Immature natural killer cell (primary cell): ENCODE data around the gene NEDD4L. TPM values are rescaled to one million over a fixed set of nuclear protein-coding genes. Genes with fewer than 3 reads are reported as not detected.

Experiments used
- DNase-seq, 3 donors: peaks; one replicate each; pipeline ENCODE4 v3.0.0; 2022; ENCODE audit warnings: mixed read lengths in 1 of 3
- H3K27ac Mint-ChIP-seq, 6 donors: one replicate each; pipeline ENCODE4 v1.8.0; 2020; ENCODE audit warnings: mixed read lengths in 6 of 6, mild to moderate bottlenecking in 5 of 6, inconsistent platforms in 4 of 6, moderate library complexity in 3 of 6
- H3K27me3 Mint-ChIP-seq, 3 donors: one replicate each; pipeline ENCODE4 v1.8.0; 2020 to 2021; ENCODE audit warnings: low read depth in 3 of 3, mild to moderate bottlenecking in 3 of 3, mixed read lengths in 3 of 3, moderate library complexity in 3 of 3, inconsistent platforms in 1 of 3
- H3K36me3 Mint-ChIP-seq, 3 donors: one replicate each; pipeline ENCODE4 v1.8.0; 2020; ENCODE audit warnings: mixed read lengths in 3 of 3, inconsistent platforms in 2 of 3, mild to moderate bottlenecking in 2 of 3
- H3K4me1 Mint-ChIP-seq, 2 donors: one replicate each; pipeline ENCODE4 v1.8.0; 2020; ENCODE audit warnings: inconsistent platforms in 2 of 2, mild to moderate bottlenecking in 2 of 2, mixed read lengths in 2 of 2, moderate library complexity in 1 of 2
- H3K4me3 Mint-ChIP-seq, 5 donors: one replicate each; pipeline ENCODE4 v1.8.0; 2020; ENCODE audit warnings: mild to moderate bottlenecking in 5 of 5, mixed read lengths in 5 of 5, inconsistent platforms in 3 of 5, moderate library complexity in 3 of 5
- H3K9me3 Mint-ChIP-seq, 6 donors: one replicate each; pipeline ENCODE4 v1.8.0; 2020; ENCODE audit warnings: mild to moderate bottlenecking in 6 of 6, mixed read lengths in 6 of 6, inconsistent platforms in 4 of 6, moderate library complexity in 3 of 6
- polyA plus RNA-seq, 3 donors: library from polyadenylated mRNA; unstranded; fragments of 300-500 nt; fragmentation: Illumina TruSeq; gene quantifications; one replicate each; pipeline ENCODE4 v1.2.3, GENCODE V29; 2021

The NEDD4L gene
- polyA plus RNA-seq, 3 donors from 2014 or later: 0.62 to 2.2 (median 2.0) TPM

- peaks cover 0 to 4% (median 0%) of the 10 kb centered on the region in 3 donors for H3K27me3 Mint-ChIP-seq
- H3K9me3 Mint-ChIP-seq: no peaks in the 10 kb centered on the region
- no peaks in the 10 kb centered on the region for H3K4me1 Mint-ChIP-seq
- H3K27ac Mint-ChIP-seq: no peak overlapping the region
- no peaks in the 10 kb centered on the region for H3K36me3 Mint-ChIP-seq
- H3K4me3 Mint-ChIP-seq: no peak overlapping the region
- no peak for DNase-seq
Observed at GRCh38 chr18:58243401-58243800, 199.4 kb downstream of the NEDD4L start.

GRCh38 chr18:58247363-58247834, 203.4 kb downstream of the NEDD4L start:
- Mint-ChIP-seq H3K36me3 (no peaks in the 10 kb centered on the region), H3K9me3 (no peaks in the 10 kb centered on the region), H3K4me1 (no peaks in the 10 kb centered on the region), H3K27ac (no peak overlapping the region), H3K27me3 (peaks cover 0 to 2% (median 0%) of the 10 kb centered on the region in 3 donors), H3K4me3 (no peak overlapping the region)
- DNase-seq: no peak

- no peaks in the 10 kb centered on the region for H3K9me3 Mint-ChIP-seq
- no peak overlapping the region for H3K4me3 Mint-ChIP-seq
- H3K27me3 Mint-ChIP-seq: peaks cover 0 to 1% (median 0%) of the 10 kb centered on the region in 3 donors
- H3K4me1 Mint-ChIP-seq: no peaks in the 10 kb centered on the region
- no peak for DNase-seq
- H3K36me3 Mint-ChIP-seq: no peaks in the 10 kb centered on the region
- H3K27ac Mint-ChIP-seq: no peak overlapping the region
Observed at GRCh38 chr18:58249712-58250111, 205.7 kb downstream of the NEDD4L start.

DNA sequence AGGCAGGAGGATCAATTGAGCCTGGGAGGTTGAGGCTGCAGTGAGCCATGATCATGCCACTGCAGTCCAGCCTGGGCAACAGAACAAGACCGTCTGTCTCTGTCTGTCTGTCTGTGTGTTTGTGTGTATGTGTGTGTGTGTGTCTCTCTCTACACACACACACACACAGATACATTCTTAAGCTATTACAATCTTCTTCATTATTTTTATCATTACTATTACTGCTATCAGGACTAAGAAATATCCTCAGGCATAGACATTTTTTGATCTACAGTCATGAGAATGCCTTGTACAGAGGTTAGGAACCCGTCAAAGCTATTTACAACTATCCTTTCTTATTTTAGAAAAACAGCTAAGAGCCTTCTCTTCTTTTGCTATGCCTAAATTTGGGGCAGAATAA, 207.4 kb downstream of the NEDD4L start:
- Mint-ChIP-seq H3K4me3 (no peak overlapping the region), H3K27me3 (peaks cover 0 to 1% (median 0%) of the 10 kb centered on the region in 3 donors), H3K27ac (no peak overlapping the region), H3K9me3 (no peaks in the 10 kb centered on the region), H3K36me3 (no peaks in the 10 kb centered on the region), H3K4me1 (no peaks in the 10 kb centered on the region)
- DNase-seq: no peak

- Mint-ChIP-seq H3K4me1 (no peaks in the 10 kb centered on the region), H3K36me3 (no peaks in the 10 kb centered on the region), H3K27ac (no peak overlapping the region), H3K27me3 (peaks cover 0 to 1% (median 0%) of the 10 kb centered on the region in 3 donors), H3K4me3 (no peak overlapping the region), H3K9me3 (peaks cover 0 to 2% (median 0%) of the 10 kb centered on the region in 6 donors)
- no peak for DNase-seq
Observed at GRCh38 chr18:58252166-58252565, 208.1 kb downstream of the NEDD4L start.

DNA sequence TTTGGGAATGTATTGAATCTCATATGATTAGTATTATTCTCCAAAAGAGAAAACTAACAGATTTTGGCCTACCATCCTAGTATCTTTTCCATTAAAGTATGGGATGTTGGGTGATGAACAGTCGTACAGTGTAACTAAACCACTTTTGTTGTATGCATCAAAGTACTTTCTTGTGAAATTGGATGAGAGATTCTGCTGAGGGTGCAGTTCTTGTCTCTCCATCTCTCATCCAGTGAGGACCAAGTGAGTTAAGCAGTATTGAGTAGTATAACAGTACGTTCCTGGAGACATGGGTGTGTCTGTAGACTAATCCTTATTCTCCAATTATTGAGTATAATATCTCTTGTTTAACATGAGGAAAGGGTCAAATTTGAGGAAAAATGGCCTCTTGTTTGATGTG, 209.3 kb downstream of the NEDD4L start:
- Mint-ChIP-seq H3K27ac (no peak overlapping the region), H3K4me3 (no peak overlapping the region), H3K9me3 (peaks cover 0 to 2% (median 0%) of the 10 kb centered on the region in 6 donors), H3K36me3 (peaks cover 0 to 4% (median 0%) of the 10 kb centered on the region in 3 donors), H3K27me3 (peaks cover 0 to 4% (median 1%) of the 10 kb centered on the region in 3 donors), H3K4me1 (no peaks in the 10 kb centered on the region)
- DNase-seq: no peak

- Mint-ChIP-seq H3K4me1 (no peaks in the 10 kb centered on the region), H3K9me3 (peaks cover 0 to 2% (median 0%) of the 10 kb centered on the region in 6 donors), H3K27ac (no peak overlapping the region), H3K36me3 (peaks cover 0 to 4% (median 0%) of the 10 kb centered on the region in 3 donors), H3K4me3 (no peak overlapping the region), H3K27me3 (peaks cover 0 to 4% (median 1%) of the 10 kb centered on the region in 3 donors)
- no peak for DNase-seq
Observed at GRCh38 chr18:58253871-58254270, 209.8 kb downstream of the NEDD4L start.

DNA sequence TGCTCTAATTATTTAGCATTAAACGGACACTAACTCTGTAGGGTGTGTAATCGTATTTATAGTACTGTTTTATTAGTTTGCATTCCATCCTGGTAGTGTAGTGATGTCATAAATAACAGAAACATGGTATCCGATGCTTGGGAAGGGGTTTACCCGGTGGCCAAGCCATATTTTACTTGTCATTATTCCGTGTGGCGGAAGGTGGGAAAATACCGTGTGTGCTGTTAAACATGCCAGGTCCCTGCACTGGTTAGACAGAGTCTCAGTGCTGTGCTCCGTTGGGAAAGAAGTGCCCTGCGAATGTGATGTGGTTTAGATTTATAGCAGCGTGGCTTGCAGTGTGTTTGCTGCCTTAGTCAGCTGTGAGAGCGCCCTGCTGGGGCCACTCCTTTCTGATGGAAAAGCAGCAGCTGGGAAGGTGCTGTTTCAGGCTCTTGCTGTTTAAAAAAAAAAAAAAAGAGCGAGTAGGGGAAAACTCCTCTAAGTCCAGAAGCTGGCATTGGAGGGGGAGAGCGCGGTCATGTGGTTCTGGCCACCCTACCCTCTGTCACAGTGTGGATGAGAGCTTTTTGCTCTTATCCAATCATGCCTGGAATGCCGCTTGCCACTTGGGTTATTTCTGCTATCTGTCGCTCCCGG, 211.0 kb downstream of the NEDD4L start:
- Mint-ChIP-seq H3K27me3 (peaks cover 0 to 4% (median 1%) of the 10 kb centered on the region in 3 donors), H3K9me3 (peaks cover 0 to 2% (median 0%) of the 10 kb centered on the region in 6 donors), H3K4me3 (no peak overlapping the region), H3K36me3 (peaks cover 0 to 4% (median 0%) of the 10 kb centered on the region in 3 donors), H3K27ac (no peak overlapping the region), H3K4me1 (no peaks in the 10 kb centered on the region)
- DNase-seq: no peak

DNA sequence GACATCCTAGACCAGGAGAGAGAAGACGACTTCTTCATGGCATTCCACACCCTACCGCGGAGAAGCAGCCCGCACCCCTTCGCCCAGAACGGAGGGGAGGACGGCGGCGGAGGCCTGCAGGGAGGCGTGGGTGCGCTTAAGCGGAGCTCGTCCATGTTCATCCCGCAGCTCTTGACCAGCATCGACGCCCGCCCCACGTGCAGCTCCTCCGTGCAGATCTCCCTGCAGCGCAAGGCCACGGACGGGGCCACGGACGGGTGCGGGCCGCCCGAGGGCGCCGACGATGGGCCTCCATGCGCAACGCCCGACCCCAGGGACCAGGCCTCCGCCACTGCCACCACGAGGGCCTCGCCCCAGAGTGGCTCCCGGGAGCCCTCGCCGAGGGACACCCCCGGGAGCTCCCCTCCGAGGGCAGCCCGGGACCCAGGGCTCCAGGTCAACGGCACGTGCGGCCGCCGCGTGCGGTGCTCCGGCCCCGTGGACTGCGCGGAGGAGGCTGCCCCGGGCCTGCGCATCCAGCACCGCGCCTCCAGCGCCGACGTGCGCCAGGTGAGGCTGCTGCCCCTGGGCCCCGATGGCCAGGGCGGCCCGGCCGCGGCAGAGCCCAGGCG, 211.8 kb downstream of the NEDD4L start:
- peaks cover 0 to 4% (median 0%) of the 10 kb centered on the region in 3 donors for H3K36me3 Mint-ChIP-seq
- no peak overlapping the region for H3K27ac Mint-ChIP-seq
- no peak for DNase-seq
- peaks cover 0 to 2% (median 0%) of the 10 kb centered on the region in 6 donors for H3K9me3 Mint-ChIP-seq
- H3K4me1 Mint-ChIP-seq: no peaks in the 10 kb centered on the region
- peaks cover 0 to 4% (median 1%) of the 10 kb centered on the region in 3 donors for H3K27me3 Mint-ChIP-seq
- no peak overlapping the region for H3K4me3 Mint-ChIP-seq

DNA sequence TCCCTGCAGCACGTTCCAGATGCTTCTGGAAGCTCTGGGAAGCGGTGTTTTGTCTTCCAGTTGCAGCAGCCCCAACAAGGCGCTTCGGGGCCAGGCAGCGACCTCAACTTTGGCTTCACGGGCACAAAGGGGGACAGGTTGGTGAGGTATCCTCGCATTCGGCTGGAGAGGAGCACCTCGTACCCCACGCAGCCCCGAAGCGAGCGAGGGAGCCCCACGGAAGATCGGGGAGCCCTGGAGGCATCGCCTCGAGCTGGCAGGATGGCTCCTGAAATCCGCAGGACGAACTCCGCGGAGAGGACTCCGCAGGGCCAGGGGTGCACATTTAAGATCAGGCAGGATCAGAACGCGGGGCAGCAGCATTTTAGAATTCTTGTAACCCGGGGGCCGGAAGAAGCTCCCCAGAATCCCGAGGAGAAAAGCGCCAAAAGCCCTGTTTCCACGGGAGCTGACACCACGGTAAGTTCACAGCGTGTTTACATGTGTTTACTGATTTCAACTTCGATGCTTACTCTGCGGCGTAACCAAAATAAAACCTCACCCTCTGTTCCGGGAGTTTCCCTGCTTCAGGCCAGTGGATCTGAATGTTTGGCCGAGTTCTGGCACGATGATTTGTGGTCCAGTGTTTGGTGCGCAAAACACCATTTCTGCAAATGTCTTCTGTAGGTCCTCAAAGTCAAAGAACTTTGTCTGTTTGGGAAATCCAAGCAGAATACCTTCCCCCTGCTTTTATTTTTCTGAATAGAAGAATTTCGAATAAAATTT, 212.5 kb downstream of the NEDD4L start:
- H3K27ac Mint-ChIP-seq: no peak overlapping the region
- DNase-seq: no peak
- H3K4me1 Mint-ChIP-seq: no peaks in the 10 kb centered on the region
- H3K9me3 Mint-ChIP-seq: peaks cover 0 to 2% (median 0%) of the 10 kb centered on the region in 6 donors
- no peak overlapping the region for H3K4me3 Mint-ChIP-seq
- peaks cover 0 to 4% (median 1%) of the 10 kb centered on the region in 3 donors for H3K27me3 Mint-ChIP-seq
- H3K36me3 Mint-ChIP-seq: peaks cover 0 to 4% (median 0%) of the 10 kb centered on the region in 3 donors

DNA sequence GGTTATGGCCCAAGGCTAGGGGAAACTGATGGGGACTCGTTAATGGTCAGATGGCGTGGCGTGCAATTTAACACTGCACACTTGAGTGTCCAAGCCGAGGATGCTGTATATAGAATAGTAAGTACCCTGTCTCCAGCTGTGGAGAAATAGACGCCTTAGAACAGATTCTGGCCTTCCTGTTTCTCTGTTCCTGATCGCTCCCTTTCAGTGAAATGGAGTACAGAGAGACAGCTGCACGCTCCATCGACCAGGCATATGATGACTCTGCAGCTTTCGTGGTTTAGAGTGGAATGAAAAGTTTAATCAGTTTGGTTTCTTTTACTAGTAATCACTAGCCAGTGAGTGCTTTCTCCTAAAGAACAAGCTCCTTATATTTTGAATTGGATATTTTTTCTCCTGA, 213.4 kb downstream of the NEDD4L start:
- peaks cover 0 to 2% (median 0%) of the 10 kb centered on the region in 6 donors for H3K9me3 Mint-ChIP-seq
- H3K4me1 Mint-ChIP-seq: no peaks in the 10 kb centered on the region
- peaks cover 0 to 4% (median 1%) of the 10 kb centered on the region in 3 donors for H3K27me3 Mint-ChIP-seq
- no peak for DNase-seq
- H3K36me3 Mint-ChIP-seq: peaks cover 0 to 4% (median 0%) of the 10 kb centered on the region in 3 donors
- no peak overlapping the region for H3K27ac Mint-ChIP-seq
- no peak overlapping the region for H3K4me3 Mint-ChIP-seq

DNA sequence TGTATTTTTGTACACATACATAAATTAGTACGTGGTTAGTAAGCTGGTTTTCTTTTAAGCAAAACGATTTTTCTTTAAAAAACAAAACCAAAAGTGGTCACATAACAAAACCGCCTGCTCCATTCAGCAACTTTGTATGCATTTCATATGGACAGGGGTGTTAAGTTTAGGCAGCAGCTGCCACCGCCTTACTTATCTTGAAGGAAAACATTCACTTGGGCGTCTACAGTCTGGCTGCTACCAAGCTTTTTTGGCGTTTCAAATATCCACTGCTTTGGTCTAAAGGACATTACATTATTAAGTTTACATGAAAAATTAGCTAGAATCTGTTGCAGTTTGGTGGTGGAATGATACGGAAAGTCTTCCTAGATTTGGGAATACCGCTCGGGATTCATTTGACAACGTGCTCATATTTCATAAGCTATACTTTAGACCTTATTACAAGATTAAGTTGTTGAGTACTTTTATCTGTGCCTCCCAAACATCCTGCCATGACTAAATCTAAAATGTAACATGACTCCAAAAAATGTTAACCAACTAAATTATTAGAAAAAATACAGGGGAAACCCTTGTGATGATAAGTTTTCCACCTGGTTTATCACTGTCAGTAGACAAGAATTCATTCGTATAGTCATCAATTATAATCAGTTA, 214.8 kb downstream of the NEDD4L start:
- peaks cover 0 to 4% (median 0%) of the 10 kb centered on the region in 3 donors for H3K36me3 Mint-ChIP-seq
- H3K4me3 Mint-ChIP-seq: no peak overlapping the region
- no peak for DNase-seq
- H3K27me3 Mint-ChIP-seq: peaks cover 0 to 4% (median 1%) of the 10 kb centered on the region in 3 donors
- H3K9me3 Mint-ChIP-seq: peaks cover 0 to 2% (median 0%) of the 10 kb centered on the region in 6 donors
- H3K27ac Mint-ChIP-seq: no peak overlapping the region
- H3K4me1 Mint-ChIP-seq: no peaks in the 10 kb centered on the region

DNA sequence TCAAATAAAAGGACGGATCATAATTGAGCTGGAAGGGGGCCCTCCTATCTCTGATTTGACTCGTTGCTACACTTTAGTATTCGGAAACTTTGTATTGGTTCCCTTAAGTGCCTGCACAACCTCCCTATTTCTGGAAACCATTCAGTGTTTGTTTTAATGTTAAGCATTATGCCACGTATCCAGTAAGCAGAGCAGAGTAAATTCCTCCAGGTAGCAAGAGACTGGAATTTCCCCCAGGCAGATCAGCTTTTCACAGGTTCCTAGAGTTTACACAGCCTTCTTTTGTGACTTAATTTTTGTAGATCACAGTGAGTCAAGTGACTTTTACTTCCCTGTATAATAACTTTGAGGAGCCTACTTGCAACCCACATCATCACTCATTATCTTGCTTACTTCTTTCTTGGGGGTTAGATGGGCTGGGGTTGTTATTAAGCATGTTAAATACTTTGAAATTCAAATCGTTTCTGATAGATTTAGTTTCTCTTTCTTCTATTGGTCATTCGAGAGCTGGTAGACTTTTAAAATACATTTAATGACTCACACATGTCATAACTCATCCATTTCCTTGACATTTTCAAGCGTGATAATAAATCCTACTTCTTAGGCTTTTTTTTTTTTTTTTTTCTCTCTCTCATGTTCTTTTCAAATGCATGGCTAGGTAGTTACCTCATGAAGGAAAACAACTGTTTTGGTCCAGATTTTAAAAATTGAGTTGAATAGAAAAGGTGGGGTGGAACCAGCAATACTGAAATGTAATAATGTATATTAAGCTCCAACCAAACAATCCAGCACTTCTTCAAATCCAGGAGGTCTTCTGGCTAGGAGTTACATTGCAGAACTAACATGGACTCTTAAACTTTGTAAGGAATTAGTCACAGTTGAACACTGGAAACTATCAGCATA, 219.3 kb downstream of the NEDD4L start:
- Mint-ChIP-seq H3K4me1 (no peaks in the 10 kb centered on the region), H3K36me3 (no peaks in the 10 kb centered on the region), H3K27me3 (peaks cover 0 to 3% (median 2%) of the 10 kb centered on the region in 3 donors), H3K27ac (no peak overlapping the region), H3K9me3 (no peaks in the 10 kb centered on the region), H3K4me3 (no peak overlapping the region)
- DNase-seq: no peak
